CD14-positive monocyte (primary cell): ENCODE results near the gene ZSCAN9. TPM values are rescaled to one million over a fixed set of nuclear protein-coding genes. Genes with fewer than 3 reads are reported as not detected.

Source experiments
- DNase-seq, 3 donors: peaks; one replicate each; pipeline ENCODE4 v3.0.0-alpha.2; 2011 to 2022
- H2AFZ ChIP-seq: 2 replicates; pipeline ENCODE4 v1.6.0; 2012; ENCODE audit warnings: mild to moderate bottlenecking, low read depth, low read length, inconsistent platforms; ENCODE audit not compliant: insufficient read depth, poor library complexity, severe bottlenecking
- H3K27ac ChIP-seq, 2 donors: 1 replicate in 1 of 2; 2 replicates in 1 of 2; pipeline ENCODE4 v1.5.1; 2012 to 2013; ENCODE audit warnings: low read length in 2 of 2, control low read depth in 1 of 2, inconsistent platforms in 1 of 2, low read depth in 1 of 2, mild to moderate bottlenecking in 1 of 2
- H3K27me3 ChIP-seq, 2 donors: one replicate each; pipeline versions ENCODE4 v1.6.0 to v1.6.1; 2011 to 2013; ENCODE audit warnings: low read length in 2 of 2; ENCODE audit not compliant: control insufficient read depth in 2 of 2, insufficient read depth in 2 of 2
- H3K36me3 ChIP-seq, 2 donors: replicated peaks in 1 of 2; 1 replicate in 1 of 2; 2 replicates in 1 of 2; pipeline versions ENCODE4 v1.5.1 to v1.6.1; 2012 to 2013; ENCODE audit warnings: low read length in 2 of 2, control low read depth in 1 of 2, inconsistent platforms in 1 of 2, mild to moderate bottlenecking in 1 of 2; ENCODE audit not compliant: insufficient read depth in 2 of 2, control insufficient read depth in 1 of 2
- H3K4me1 ChIP-seq, 2 donors: 1 replicate in 1 of 2; 2 replicates in 1 of 2; pipeline versions ENCODE4 v1.5.1 to v1.6.1; 2012 to 2013; ENCODE audit warnings: low read length in 2 of 2, control low read depth in 1 of 2, inconsistent platforms in 1 of 2, mild to moderate bottlenecking in 1 of 2, moderate library complexity in 1 of 2; ENCODE audit not compliant: insufficient read depth in 2 of 2, control insufficient read depth in 1 of 2
- H3K4me2 ChIP-seq: replicated peaks from 2 replicates; pipeline ENCODE3; 2012; ENCODE audit warnings: low read length, moderate library complexity, mild to moderate bottlenecking; ENCODE audit not compliant: poor library complexity, severe bottlenecking; ENCODE audit errors: extremely low read depth
- H3K4me3 ChIP-seq, 3 experiments: fragments of 200-600 bp in 1 of 3; sonication (generic) in 1 of 3; replicated peaks in 1 of 3; 1 replicate in 2 of 3; 2 replicates in 1 of 3; pipeline ENCODE4 v1.5.1; 2011 to 2013; ENCODE audit warnings: low read length in 3 of 3, mild to moderate bottlenecking in 3 of 3, control low read depth in 2 of 3, low read depth in 2 of 3, inconsistent platforms in 1 of 3, moderate library complexity in 1 of 3
- H3K79me2 ChIP-seq: 2 replicates; pipeline ENCODE4 v1.6.0; 2012; ENCODE audit warnings: mild to moderate bottlenecking, control low read depth, inconsistent platforms, low read length, moderate library complexity; ENCODE audit not compliant: insufficient read depth
- H3K9ac ChIP-seq: 2 replicates; pipeline ENCODE4 v1.6.0; 2017; ENCODE audit warnings: low read length, mild to moderate bottlenecking; ENCODE audit not compliant: insufficient read depth, poor library complexity, severe bottlenecking
- H3K9me3 ChIP-seq, 2 donors: replicated peaks in 1 of 2; 1 replicate in 1 of 2; 2 replicates in 1 of 2; pipeline versions ENCODE4 v1.5.1 to v1.6.1; 2012 to 2013; ENCODE audit warnings: low read length in 2 of 2, control low read depth in 1 of 2; ENCODE audit not compliant: control insufficient read depth in 1 of 2, insufficient read depth in 1 of 2
- H4K20me1 ChIP-seq: 2 replicates; pipeline ENCODE4 v1.6.0; 2012; ENCODE audit warnings: mild to moderate bottlenecking, low read length, control low read depth, moderate library complexity; ENCODE audit not compliant: insufficient read depth
- H3K27ac Mint-ChIP-seq, 7 donors: one replicate each; pipeline ENCODE4 v1.8.0; 2020; ENCODE audit warnings: mild to moderate bottlenecking in 7 of 7, mixed read lengths in 7 of 7, moderate library complexity in 6 of 7, inconsistent platforms in 2 of 7
- H3K27me3 Mint-ChIP-seq, 3 donors: one replicate each; pipeline ENCODE4 v1.8.0; 2021 to 2022; ENCODE audit warnings: low read depth in 3 of 3, mild to moderate bottlenecking in 3 of 3, mixed read lengths in 3 of 3, moderate library complexity in 3 of 3, inconsistent platforms in 1 of 3
- H3K36me3 Mint-ChIP-seq, 2 donors: one replicate each; pipeline ENCODE4 v1.8.0; 2020; ENCODE audit warnings: mixed read lengths in 2 of 2, inconsistent platforms in 1 of 2, mild to moderate bottlenecking in 1 of 2
- H3K4me1 Mint-ChIP-seq: one replicate; pipeline ENCODE4 v1.8.0; 2020; ENCODE audit warnings: mild to moderate bottlenecking, mixed read lengths
- H3K4me3 Mint-ChIP-seq, 2 donors: one replicate each; pipeline ENCODE4 v1.8.0; 2020; ENCODE audit warnings: mild to moderate bottlenecking in 2 of 2, mixed read lengths in 2 of 2, moderate library complexity in 1 of 2
- H3K9me3 Mint-ChIP-seq, 7 donors: one replicate each; pipeline ENCODE4 v1.8.0; 2020 to 2022; ENCODE audit warnings: mixed read lengths in 7 of 7, mild to moderate bottlenecking in 6 of 7, moderate library complexity in 6 of 7, inconsistent platforms in 2 of 7
- CTCF ChIP-seq: fragments of 200-600 bp; IDR thresholded peaks from one replicate; pipeline ENCODE4 v1.8.0; 2022; ENCODE audit warnings: antibody characterized with exemption, mild to moderate bottlenecking
- WGBS: methylation state at CpG from one replicate; pipeline ENCODE4 v1.1.5; 2013; ENCODE audit warnings: missing lambda C conversion rate; ENCODE audit not compliant: insufficient coverage; 5-methylcytosine and 5-hydroxymethylcytosine counted together
- intact Hi-C, 2 donors: fragments of 100-400 bp; cut with micrococcal nuclease; formaldehyde crosslinking; loops; one replicate each; pipeline versions ENCODE4 v1.15.0 to v1.15.1; 2023
- polyA plus RNA-seq, 3 donors: library from polyadenylated mRNA; depleted of rRNA in 1 of 3; unstranded in 2 of 3; stranded (reverse) in 1 of 3; fragments of 300-500 nt in 2 of 3; fragments of >200 nt in 1 of 3; fragmentation: Illumina TruSeq in 2 of 3; gene quantifications; 1 replicate in 2 of 3; 2 replicates in 1 of 3; pipeline ENCODE4 v1.2.3, GENCODE V29; 2012 to 2021

The ZSCAN9 gene
- polyA plus RNA-seq, 3 donors = 2.2 to 11.6 (median 5.0) TPM

GRCh38 chr6:28224131-28225055 lies 682 bp upstream of the ZSCAN9 start:
- Histone ChIP-seq H2AFZ (peak overlapping the region; percentile 92), H3K9ac (peak overlapping the region; percentile 74), H3K36me3 (peaks cover 21 to 25% of the 10 kb centered on the region in 2 donors), H4K20me1 (no peaks in the 10 kb centered on the region), H3K4me1 (peaks cover 13 to 20% of the 10 kb centered on the region in 2 donors), H3K4me2 (peak overlapping the region; percentile 88), H3K4me3 (peak overlapping the region; percentile 53 to 94 (median 86)), H3K9me3 (no peaks in the 10 kb centered on the region), H3K27me3 (peaks cover 26 to 27% of the 10 kb centered on the region in 2 donors), H3K27ac (peak overlapping the region in 1 of 2 donors; percentile 72), H3K79me2 (peaks cover 11% of the 10 kb centered on the region)
- no peak for DNase-seq
- Mint-ChIP-seq H3K27me3 (peaks cover 22 to 36% (median 29%) of the 10 kb centered on the region in 3 donors), H3K27ac (peak overlapping the region in 3 of 7 donors; percentile 19 to 87 (median 68)), H3K4me1 (peaks cover 21% of the 10 kb centered on the region), H3K36me3 (peaks cover 23 to 24% of the 10 kb centered on the region in 2 donors), H3K9me3 (peaks cover 0 to 2% (median 0%) of the 10 kb centered on the region in 7 donors), H3K4me3 (peak overlapping the region; percentile 92 to 97)
- intact Hi-C loops = loop anchor here in 1 of 2 donors (5.0 kb wide), 1 partner anchor 82 kb away; the partner anchor contains the start of gene ZKSCAN8
- TF ChIP-seq CTCF = no peak
- 0% methylated on average over 1 of the region's 9 CpGs for WGBS

DNA sequence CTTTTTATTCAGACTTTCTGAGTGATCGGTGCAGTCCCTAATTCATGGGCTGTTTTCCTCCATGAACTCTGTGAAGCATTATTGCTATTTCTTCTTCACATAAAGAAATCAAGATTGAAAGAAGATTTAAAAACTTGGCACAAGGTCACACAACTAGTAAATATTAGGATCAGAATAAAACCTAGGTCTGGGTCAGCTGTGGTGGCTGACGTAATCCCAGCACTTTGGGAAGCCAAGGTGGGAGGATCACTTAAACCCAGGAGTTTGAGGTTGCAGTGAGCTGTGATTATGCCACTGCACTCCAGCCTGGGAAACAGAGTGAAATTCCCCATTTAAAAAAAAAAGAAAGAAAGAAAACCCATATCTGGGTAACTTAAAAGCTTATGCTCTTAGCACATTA lies 1.4 kb downstream of the ZSCAN9 start:
- intact Hi-C loops = no loop called here
- H3K36me3 Mint-ChIP-seq = peaks cover 40 to 41% of the 10 kb centered on the region in 2 donors
- H3K4me3 Mint-ChIP-seq = no peak overlapping the region
- no CpG with 5 or more reads among the region's 2 CpGs for WGBS
- Histone ChIP-seq H3K79me2 (peaks cover 11% of the 10 kb centered on the region), H3K9ac (no peak overlapping the region), H4K20me1 (no peaks in the 10 kb centered on the region), H3K27me3 (peaks cover 6 to 7% of the 10 kb centered on the region in 2 donors), H3K4me2 (peak overlapping the region; percentile 88), H3K36me3 (peaks cover 35 to 46% of the 10 kb centered on the region in 2 donors), H3K27ac (no peak overlapping the region), H3K4me3 (no peak overlapping the region), H2AFZ (no peak overlapping the region), H3K4me1 (peaks cover 13 to 18% of the 10 kb centered on the region in 2 donors), H3K9me3 (no peaks in the 10 kb centered on the region)
- peaks cover 5 to 20% (median 8%) of the 10 kb centered on the region in 3 donors for H3K27me3 Mint-ChIP-seq
- no peak for DNase-seq
- TF ChIP-seq CTCF = no peak
- no peaks in the 10 kb centered on the region for H3K9me3 Mint-ChIP-seq
- H3K27ac Mint-ChIP-seq = no peak overlapping the region
- H3K4me1 Mint-ChIP-seq = peaks cover 20% of the 10 kb centered on the region
